SK-N-SH (cell line): ENCODE data around the gene C10orf62. TPM values are rescaled to one million over a fixed set of nuclear protein-coding genes. Genes with fewer than 3 reads are reported as not detected.

ENCODE experiments used
- CTCF ChIP-seq: fragments of 200-600 bp; sonication (generic); IDR thresholded peaks from 2 replicates; pipeline ENCODE4 v1.6.1; 2017; ENCODE audit warnings: antibody characterized with exemption, mild to moderate bottlenecking, moderate library complexity
- EP300 ChIP-seq, 2 experiments: IDR thresholded peaks; 2 replicates each; pipeline versions ENCODE4 v1.4.0 to v1.6.1; 2012; ENCODE audit warnings: borderline replicate concordance in 1 of 2, low read depth in 1 of 2, low read length in 1 of 2
- EZH2phosphoT487 ChIP-seq: fragments of 200-600 bp; sonication (generic); IDR thresholded peaks from 2 replicates; pipeline ENCODE4 v1.6.1; 2017; ENCODE audit warnings: low read depth, mixed run types, mild to moderate bottlenecking, antibody characterized with exemption, moderate library complexity, borderline replicate concordance
- FOSL2 ChIP-seq: IDR thresholded peaks from 2 replicates; pipeline ENCODE4 v1.4.0; 2012; ENCODE audit warnings: low read depth, mild to moderate bottlenecking, moderate library complexity, borderline replicate concordance
- IRF3 ChIP-seq: fragments of 150-350 bp; IDR thresholded peaks from 2 replicates; pipeline ENCODE4 v1.6.1; 2016; ENCODE audit warnings: mild to moderate bottlenecking, low read depth, low read length
- MXI1 ChIP-seq: IDR thresholded peaks from 2 replicates; pipeline ENCODE4 v1.6.1; 2012; ENCODE audit warnings: mild to moderate bottlenecking, low read depth, low read length, improper control_type of control experiment
- NFIC ChIP-seq: IDR thresholded peaks from 2 replicates; pipeline ENCODE4 v1.4.0; 2012; ENCODE audit warnings: borderline replicate concordance
- PBX3 ChIP-seq: IDR thresholded peaks from 2 replicates; pipeline ENCODE4; 2012
- RAD21 ChIP-seq: IDR thresholded peaks from 2 replicates; pipeline ENCODE4 v1.6.1; 2012; ENCODE audit warnings: mild to moderate bottlenecking, low read length
- RCOR1 ChIP-seq: fragments of 150-350 bp; IDR thresholded peaks from 2 replicates; pipeline ENCODE4 v1.6.1; 2017; ENCODE audit warnings: antibody characterized with exemption, low read length
- REST ChIP-seq: IDR thresholded peaks from 2 replicates; pipeline ENCODE4 v1.6.1; 2012; ENCODE audit warnings: mild to moderate bottlenecking, low read depth, low read length, moderate library complexity
- SIN3A ChIP-seq: IDR thresholded peaks from 2 replicates; pipeline ENCODE4 v1.6.1; 2012; ENCODE audit warnings: low read depth, mild to moderate bottlenecking, low read length, moderate library complexity, borderline replicate concordance
- polyA plus RNA-seq, 3 experiments: library from polyadenylated mRNA; depleted of rRNA; stranded (reverse); fragments of >200 nt; gene quantifications; 2 replicates each; pipeline ENCODE4 v1.2.3, GENCODE V29; 2012

C10orf62 gene
- polyA plus RNA-seq, 1 of the 3 experiments (the other 2 are of a cell fraction): 0.07 TPM

- TF ChIP-seq IRF3 (no peak), MXI1 (peak; percentile 56; the same call in 1 of the 2 replicates), NFIC (peak; percentile 67), SIN3A (peak; percentile 97), CTCF (no peak), PBX3 (peak; percentile 89), RCOR1 (no peak), EZH2phosphoT487 (no peak), FOSL2 (peak; percentile 100), REST (no peak), RAD21 (no peak), EP300 (IDR thresholded peaks at IDR 0.05; ENCODE audit: borderline replicate concordance in 1 of 2, low read depth in 1 of 2, low read length in 1 of 2) (peak in 1 of 2 experiments; percentile 90; a peak in 1 of 4 replicates)
Measured at GRCh38 chr10:97543025-97543546, 46.4 kb upstream of the C10orf62 start (continued).
